NB4 (cell line): ENCODE results near the gene CFLAR.

Experiments used
- CTCF ChIP-seq: IDR thresholded peaks from one replicate; pipeline ENCODE4 v1.5.1; 2012; ENCODE audit warnings: low read depth, low read length
- MAX ChIP-seq: IDR thresholded peaks from 2 replicates; pipeline ENCODE4 v1.6.1; 2011; ENCODE audit warnings: low read depth, low read length
- POLR2A ChIP-seq: IDR thresholded peaks from 2 replicates; pipeline ENCODE4 v1.6.1; 2011; ENCODE audit warnings: mild to moderate bottlenecking; ENCODE audit not compliant: insufficient read length; ENCODE audit errors: extremely low read depth

- TF ChIP-seq CTCF: no peak
- TF ChIP-seq POLR2A: no peak
- no peak for TF ChIP-seq MAX
These were observed 80.8 kb downstream of the CFLAR start for GRCh38 chr2:201196803-201197202.
